HepG2 (cell line): ENCODE measurements around the gene STUM. TPM values are rescaled to one million over a fixed set of nuclear protein-coding genes. Genes with fewer than 3 reads are reported as not detected.

ENCODE experiments used
- ATAC-seq: fragments of 200-7000 bp; cut with Tn5 transposase; 3 replicates; pipeline ENCODE4 v1.9.1; 2020; ENCODE audit warnings: mild to moderate bottlenecking, moderate library complexity
- BruUV-seq: library from RNA; stranded (reverse); fragments of 400-500 nt; replicated peaks from 2 replicates; lab custom pipeline; 2021; lab: Mats Ljungman, UMichigan
- CTCF ChIA-PET: fragments of 300-600 bp; formaldehyde crosslinking; extraction: SDS; loops from one replicate; lab custom pipeline; 2021; ENCODE audit warnings: low total read pairs, inconsistent platforms, low intra/inter-chr PET ratio; lab: Yijun Ruan, JAX
- POLR2A ChIA-PET: fragments of 350-600 bp; sonication (Branson Sonifier 250); formaldehyde crosslinking; loops from one replicate; lab custom pipeline; 2020; ENCODE audit warnings: antibody characterized with exemption, inconsistent platforms; lab: Yijun Ruan, JAX
- DNase-seq: peaks from one replicate; pipeline ENCODE4 v3.0.0-alpha.2; 2015; ENCODE audit warnings: low spot score
- FAIRE-seq: peaks from 3 replicates; lab custom pipeline; 2011; peaks lifted over from hg19 to GRCh38; lab: Jason Lieb, UNC
- H2AFZ ChIP-seq: one replicate; pipeline ENCODE4 v1.6.1; 2011; ENCODE audit warnings: low read length, inconsistent platforms
- H3K27ac ChIP-seq: fragments of 300-600 bp; 3 replicates; pipeline ENCODE4 v1.8.0; 2011; ENCODE audit warnings: mixed run types, mild to moderate bottlenecking, mixed read lengths, low read length, inconsistent platforms; ENCODE audit not compliant: insufficient read depth; ENCODE audit errors: extremely low read length
- H3K27me3 ChIP-seq, 2 experiments: fragments of 200-600 bp in 1 of 2; 2 replicates in 1 of 2; 3 replicates in 1 of 2; pipeline versions ENCODE4 v1.6.0 to v1.8.0; 2011; ENCODE audit warnings: low read length in 2 of 2, mild to moderate bottlenecking in 2 of 2, moderate library complexity in 2 of 2, inconsistent platforms in 1 of 2; ENCODE audit not compliant: insufficient read depth in 2 of 2, control insufficient read depth in 1 of 2
- H3K36me3 ChIP-seq, 2 experiments: fragments of 200-600 bp in 1 of 2; replicated peaks in 1 of 2; 2 replicates in 1 of 2; 3 replicates in 1 of 2; pipeline versions ENCODE4 v1.5.1 to v1.8.0; 2011; ENCODE audit warnings: low read length in 2 of 2, inconsistent platforms in 1 of 2; ENCODE audit not compliant: insufficient read depth in 2 of 2, control insufficient read depth in 1 of 2
- H3K4me1 ChIP-seq: 2 replicates; pipeline ENCODE4 v1.5.1; 2012; ENCODE audit warnings: low read length, inconsistent platforms; ENCODE audit not compliant: insufficient read depth
- H3K4me2 ChIP-seq: 2 replicates; pipeline ENCODE4 v1.6.0; 2011; ENCODE audit warnings: low read depth, low read length, inconsistent platforms
- H3K4me3 ChIP-seq, 3 experiments: fragments of 200-600 bp in 1 of 3; sonication (generic), shearing (Covaris generic) in 1 of 3; replicated peaks in 1 of 3; 2 replicates each; pipeline ENCODE4 v1.5.1; 2011 to 2016; ENCODE audit warnings: low read length in 3 of 3, inconsistent platforms in 2 of 3, low read depth in 2 of 3, mild to moderate bottlenecking in 2 of 3, control low read depth in 1 of 3, mixed read lengths in 1 of 3; ENCODE audit not compliant: insufficient read depth in 1 of 3
- H3K79me2 ChIP-seq: one replicate; pipeline ENCODE4 v1.6.1; 2011; ENCODE audit warnings: low read length, inconsistent platforms; ENCODE audit not compliant: insufficient read depth
- H3K9ac ChIP-seq: 2 replicates; pipeline ENCODE4 v1.6.0; 2011; ENCODE audit warnings: mild to moderate bottlenecking, low read depth, low read length, inconsistent platforms; ENCODE audit not compliant: insufficient read depth
- H3K9me3 ChIP-seq: 2 replicates; pipeline ENCODE4 v1.5.1; 2012; ENCODE audit warnings: mild to moderate bottlenecking, low read length
- H4K20me1 ChIP-seq: 2 replicates; pipeline ENCODE4 v1.6.0; 2011; ENCODE audit warnings: inconsistent platforms, mild to moderate bottlenecking, low read length, moderate library complexity; ENCODE audit not compliant: insufficient read depth
- CEBPB ChIP-seq: IDR thresholded peaks from 2 replicates; pipeline ENCODE4 v1.6.1; 2011; ENCODE audit warnings: low read depth, low read length, improper control_type of control experiment, borderline replicate concordance
- DMAP1 ChIP-seq: IDR thresholded peaks from 2 replicates; pipeline ENCODE4 v1.6.1; 2016
- GABPA ChIP-seq, 2 experiments: IDR thresholded peaks; 2 replicates each; pipeline ENCODE4 v1.6.1; 2011 to 2016; ENCODE audit warnings: low read depth in 2 of 2, low read length in 1 of 2, missing biosample characterization in 1 of 2, missing genetic modification characterization in 1 of 2
- GABPB1 ChIP-seq: IDR thresholded peaks from 2 replicates; pipeline ENCODE4 v1.6.1; 2016; ENCODE audit warnings: mild to moderate bottlenecking, missing genetic modification reagents, moderate library complexity, missing compliant biosample characterization
- HIVEP1 ChIP-seq: sonication (generic); formaldehyde crosslinking; IDR thresholded peaks from 2 replicates; pipeline ENCODE4 v1.4.0; 2020; ENCODE audit warnings: mild to moderate bottlenecking, missing genetic modification reagents
- SUZ12 ChIP-seq: fragments of 150-350 bp; IDR thresholded peaks from 2 replicates; pipeline ENCODE4 v1.6.1; 2014; ENCODE audit warnings: low read depth, low read length
- ZNF546 ChIP-seq: sonication (generic); formaldehyde crosslinking; conservative IDR thresholded peaks from 2 replicates; pipeline ENCODE4 v1.8.1; 2023; ENCODE audit warnings: mild to moderate bottlenecking, missing genetic modification reagents
- ZNF619 ChIP-seq: sonication (generic); formaldehyde crosslinking; IDR thresholded peaks from 2 replicates; pipeline ENCODE4 v1.4.0; 2020; ENCODE audit warnings: mild to moderate bottlenecking, missing genetic modification reagents
- ZNF766 ChIP-seq: sonication (generic); formaldehyde crosslinking; IDR thresholded peaks from 2 replicates; pipeline ENCODE4 v1.5.0; 2020; ENCODE audit warnings: missing genetic modification reagents, borderline replicate concordance
- ZNF781 ChIP-seq: sonication (generic); formaldehyde crosslinking; IDR thresholded peaks from 2 replicates; pipeline ENCODE4 v1.5.1; 2020; ENCODE audit warnings: borderline replicate concordance, mild to moderate bottlenecking, missing genetic modification reagents; ENCODE audit errors: not compliant biosample characterization
- WGBS: methylation state at CpG from one replicate; pipeline ENCODE4 v1.1.6; 2017; ENCODE audit warnings: low lambda C conversion rate; 5-methylcytosine and 5-hydroxymethylcytosine counted together
- in situ Hi-C: cut with HindIII; loops from 2 replicates; pipeline ENCODE4 v1.10.0; 2017; ENCODE audit warnings: low pct_unique_long_range_greater_than_20kb; ENCODE audit not compliant: extremely low pct_ligation_motif_present
- intact Hi-C: fragments of 100-400 bp; cut with micrococcal nuclease; formaldehyde crosslinking; loops from one replicate; pipeline ENCODE4 v1.10.0; 2022; ENCODE audit not compliant: unreplicated experiment
- polyA plus RNA-seq, 8 experiments: library from polyadenylated mRNA; depleted of rRNA in 3 of 8; stranded (reverse) in 7 of 8; unstranded in 1 of 8; fragments of >200 nt; fragmentation: Illumina TruSeq in 4 of 8; extraction: Trizol in 4 of 8; gene quantifications; 2 replicates each; pipeline versions ENCODE4 v1.2.1 to v1.2.3, GENCODE V29; 2011 to 2016; ENCODE audit warnings: low read depth in 4 of 8, missing spikeins in 1 of 8, mixed read lengths in 1 of 8; ENCODE audit not compliant: insufficient read depth in 1 of 8
- total RNA-seq, 5 experiments: library from RNA; depleted of rRNA; stranded (reverse); fragments of >200 nt; fragmentation: Illumina TruSeq; extraction: Trizol; gene quantifications; 2 replicates each; pipeline ENCODE4 v1.2.3, GENCODE V29; 2016; ENCODE audit warnings: low read depth in 1 of 5
- TF ChIP-seq, protein P1 (sequence below): sonication (generic); formaldehyde crosslinking; IDR thresholded peaks from 2 replicates; pipeline ENCODE4 v1.4.0; 2020; ENCODE audit warnings: missing genetic modification reagents, borderline replicate concordance
- TF ChIP-seq, protein P2 (sequence below): sonication (generic); formaldehyde crosslinking; IDR thresholded peaks from 2 replicates; pipeline ENCODE4 v1.4.0; 2020; ENCODE audit warnings: mild to moderate bottlenecking, missing genetic modification reagents

STUM gene
- total and polyA plus RNA-seq, 2 of the 13 experiments (the other 11 are each of a cell fraction or from before 2014, with no cell fraction given), result not detected

DNA sequence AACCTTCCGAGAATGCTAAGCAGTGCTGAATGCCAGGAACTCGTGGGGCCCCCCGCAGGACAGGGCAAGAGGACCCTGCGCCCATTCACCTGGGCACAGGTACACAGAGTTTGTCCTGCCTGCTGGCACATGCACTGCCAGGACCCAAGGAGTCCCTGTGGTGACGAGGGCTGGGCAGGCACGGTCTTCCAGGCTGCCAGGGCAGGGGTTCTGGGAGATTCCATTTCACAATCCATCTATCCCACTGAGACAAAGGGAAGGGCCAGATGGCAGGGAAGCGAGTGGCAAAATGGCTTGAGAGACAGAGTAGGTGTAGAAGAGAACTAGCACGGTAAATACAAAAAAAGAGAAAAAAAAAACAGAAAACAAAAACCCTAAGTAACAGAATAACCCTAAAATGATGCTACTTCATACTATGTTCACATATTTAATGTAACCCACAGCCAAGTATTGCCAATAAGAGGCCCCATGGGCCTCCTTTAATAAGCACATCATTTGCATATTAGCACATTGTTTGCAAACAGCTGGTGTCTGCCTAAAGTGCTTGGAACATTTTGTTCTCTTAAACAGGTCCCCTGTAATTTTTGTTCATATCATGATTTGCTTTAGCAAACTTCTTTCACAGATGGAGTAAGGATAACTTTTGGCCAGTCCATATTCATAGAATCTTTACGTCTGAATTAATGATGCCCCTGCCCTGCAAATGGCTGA lies 83.8 kb downstream of the STUM start:
- H3K4me1 ChIP-seq, result peaks cover under 1% of the 10 kb centered on the region; the same call in 1 of the 2 replicates
- no peak overlapping the region for H2AFZ ChIP-seq
- in situ Hi-C loops (loop anchor here (5.0 to 10.0 kb wide), 2 partner anchors 195 to 802 kb away; no protein-coding TSS in a partner anchor), intact Hi-C loops (loop anchor here (10.0 kb wide), 1 partner anchor 802 kb away; no protein-coding TSS in a partner anchor)
- WGBS, result 13% methylated on average over 6 of the region's 9 CpGs
- H3K4me2 ChIP-seq, result no peak overlapping the region
- H3K27me3 ChIP-seq, result peaks cover 0 to 48% of the 10 kb centered on the region in 2 experiments; a peak in 4 of 5 replicates
- H3K4me3 ChIP-seq, result no peak overlapping the region
- ChIA-PET POLR2A (no interaction called here), CTCF (no interaction called here)
- TF ChIP-seq ZNF766, result no peak
- no peak for TF ChIP-seq ZNF781 (CRISPR knock-in tag)
- TF ChIP-seq GABPB1 (CRISPR knock-in tag), result no peak
- TF ChIP-seq CEBPB, result no peak
- TF ChIP-seq, protein P1, sequence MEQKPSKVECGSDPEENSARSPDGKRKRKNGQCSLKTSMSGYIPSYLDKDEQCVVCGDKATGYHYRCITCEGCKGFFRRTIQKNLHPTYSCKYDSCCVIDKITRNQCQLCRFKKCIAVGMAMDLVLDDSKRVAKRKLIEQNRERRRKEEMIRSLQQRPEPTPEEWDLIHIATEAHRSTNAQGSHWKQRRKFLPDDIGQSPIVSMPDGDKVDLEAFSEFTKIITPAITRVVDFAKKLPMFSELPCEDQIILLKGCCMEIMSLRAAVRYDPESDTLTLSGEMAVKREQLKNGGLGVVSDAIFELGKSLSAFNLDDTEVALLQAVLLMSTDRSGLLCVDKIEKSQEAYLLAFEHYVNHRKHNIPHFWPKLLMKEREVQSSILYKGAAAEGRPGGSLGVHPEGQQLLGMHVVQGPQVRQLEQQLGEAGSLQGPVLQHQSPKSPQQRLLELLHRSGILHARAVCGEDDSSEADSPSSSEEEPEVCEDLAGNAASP (CRISPR knock-in tag), result no peak
- TF ChIP-seq GABPA (IDR thresholded peaks at IDR 0.05; ENCODE audit: low read depth, low read length), result no peak
- no peak for TF ChIP-seq GABPA (CRISPR knock-in tag; IDR thresholded peaks at IDR 0.05; ENCODE audit: low read depth)
- no peak for TF ChIP-seq ZNF619 (CRISPR knock-in tag)
- TF ChIP-seq DMAP1 (CRISPR knock-in tag), result no peak
- no peak for TF ChIP-seq ZNF546
- TF ChIP-seq, protein P2, sequence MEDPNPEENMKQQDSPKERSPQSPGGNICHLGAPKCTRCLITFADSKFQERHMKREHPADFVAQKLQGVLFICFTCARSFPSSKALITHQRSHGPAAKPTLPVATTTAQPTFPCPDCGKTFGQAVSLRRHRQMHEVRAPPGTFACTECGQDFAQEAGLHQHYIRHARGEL (CRISPR knock-in tag), result no peak
- TF ChIP-seq HIVEP1 (CRISPR knock-in tag), result no peak
- no peak for TF ChIP-seq SUZ12
- H3K27ac ChIP-seq, result no peak overlapping the region
- H3K9ac ChIP-seq, result no peak overlapping the region
- no peaks in the 10 kb centered on the region for H3K9me3 ChIP-seq
- no TSS peak for BruUV-seq
- FAIRE-seq, result no peak
- ATAC-seq, result no peak
- H4K20me1 ChIP-seq, result no peaks in the 10 kb centered on the region
- H3K79me2 ChIP-seq, result no peaks in the 10 kb centered on the region
- no peaks in the 10 kb centered on the region for H3K36me3 ChIP-seq
- DNase-seq, result no peak
